GM13977 (cell line): ENCODE measurements around the gene CKAP5.
A peak's percentile ranks its signal among the peaks of the same experiment; 100 is the strongest.

Source experiments
- DNase-seq: peaks from one replicate; pipeline ENCODE4 v3.0.0; 2012; ENCODE audit warnings: low spot score
- CTCF ChIP-seq: IDR thresholded peaks from 2 replicates; pipeline ENCODE4 v1.5.1; 2012; ENCODE audit warnings: mild to moderate bottlenecking, control low read depth; ENCODE audit not compliant: insufficient read depth; ENCODE audit errors: extremely low read depth, missing control alignments
- in situ Hi-C: fragments of 300-500 bp; cut with MboI; formaldehyde crosslinking; loops from one replicate; pipeline ENCODE4 v1.12.0; 2022; ENCODE audit warnings: low sequenced_read_pairs, low pct_unique_long_range_greater_than_20kb, mixed read lengths, inconsistent platforms; ENCODE audit not compliant: unreplicated experiment

CKAP5 gene

DNA sequence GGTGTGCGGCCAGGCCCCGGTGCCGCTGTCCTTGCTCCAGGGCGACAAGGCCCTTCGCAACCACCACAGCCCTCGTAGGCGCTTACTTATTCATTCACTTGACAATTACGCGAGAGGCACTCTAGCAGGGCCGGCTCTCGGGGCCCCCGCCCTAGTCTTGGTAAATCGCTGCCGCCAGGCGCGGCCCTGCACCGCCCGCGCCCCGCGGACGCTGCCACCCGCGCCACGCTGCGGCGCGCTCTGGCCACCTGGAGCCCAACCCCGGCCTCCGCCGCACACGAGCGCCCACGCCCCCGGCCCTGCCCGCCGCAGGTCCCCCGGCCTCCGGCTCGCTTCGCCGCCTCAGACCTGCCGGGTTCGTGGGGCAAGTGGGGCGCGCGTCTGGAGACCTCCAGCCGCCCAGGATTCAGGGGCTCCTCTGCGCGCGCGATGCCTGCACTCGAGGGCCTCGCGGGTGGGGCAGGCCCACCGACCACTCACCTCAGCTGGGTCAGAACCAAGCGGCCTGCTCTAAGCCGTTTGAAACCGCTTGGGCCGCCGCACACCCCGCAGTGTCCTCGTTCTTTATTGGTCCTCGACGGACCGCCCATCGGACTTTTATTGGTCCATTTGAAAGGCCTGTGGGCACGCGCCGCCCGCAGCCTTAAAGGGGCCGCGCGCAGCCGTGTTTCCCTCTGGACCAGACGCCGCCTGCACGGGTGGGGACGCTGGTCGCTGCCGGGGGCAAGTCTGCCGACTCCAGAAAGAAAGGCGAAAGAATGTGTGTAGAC lies at the start of gene CKAP5:
Gene CKAP5 (minus strand): TSS at position 541 of the 770 bp plus-strand sequence. CDS start 25,049 bp downstream, outside the sequence.
- in situ Hi-C loops, result no loop called here
- peak; percentile 97 for DNase-seq
- no peak for TF ChIP-seq CTCF

DNA sequence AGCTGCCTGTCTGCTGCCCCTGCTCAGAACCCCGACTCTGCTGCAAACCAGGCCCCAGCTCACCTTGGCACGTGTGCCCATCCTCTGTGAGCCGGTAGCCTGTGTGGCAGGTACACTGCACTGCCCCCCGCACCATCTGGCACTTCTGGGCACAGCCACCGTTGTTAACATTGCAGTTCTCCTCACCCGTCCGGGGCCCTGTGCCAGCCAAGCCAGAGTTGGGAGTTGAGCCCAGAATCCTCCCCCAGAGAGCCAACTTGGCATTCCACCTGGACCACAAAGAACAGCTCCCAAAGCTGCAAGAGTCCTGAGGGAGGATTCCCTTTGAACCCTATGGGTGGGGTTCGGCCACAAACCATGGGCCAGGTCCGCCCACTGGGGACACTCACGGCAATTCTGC lies 49.7 kb upstream of the CKAP5 start:
- in situ Hi-C loops, result no loop called here
- TF ChIP-seq CTCF, result no peak
- DNase-seq, result no peak

GRCh38 chr11:46894961-46895360 lies 48.9 kb upstream of the CKAP5 start:
- no peak for TF ChIP-seq CTCF
- no peak for DNase-seq
- in situ Hi-C loops, result no loop called here

DNA sequence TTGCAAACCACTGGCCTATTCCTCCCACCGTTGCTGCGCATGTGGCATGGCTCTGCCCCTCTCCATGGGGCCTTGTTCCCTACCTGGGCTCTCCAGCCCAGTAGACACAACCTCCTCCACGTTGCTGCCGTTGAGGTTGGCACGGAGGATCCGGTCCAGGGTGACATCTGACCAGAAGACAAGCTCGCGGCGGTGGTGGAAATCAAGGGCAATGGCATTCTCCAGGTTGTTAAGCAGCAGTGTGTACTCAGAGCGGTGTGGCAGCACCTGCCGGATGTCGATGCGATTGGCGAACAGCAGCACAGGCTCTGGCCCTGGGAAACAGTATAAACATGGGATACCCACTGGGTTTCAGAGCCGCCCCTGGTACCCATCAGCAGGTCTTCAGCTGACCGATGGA lies 48.4 kb upstream of the CKAP5 start:
- no peak for TF ChIP-seq CTCF
- in situ Hi-C loops, result no loop called here
- DNase-seq, result no peak

- no peak for DNase-seq
- in situ Hi-C loops, result no loop called here
- TF ChIP-seq CTCF, result no peak
Measured at GRCh38 chr11:46892838-46893237, 46.8 kb upstream of the CKAP5 start.

GRCh38 chr11:46892109-46892508 lies 46.0 kb upstream of the CKAP5 start:
- no peak for TF ChIP-seq CTCF
- in situ Hi-C loops, result no loop called here
- DNase-seq, result no peak

DNA sequence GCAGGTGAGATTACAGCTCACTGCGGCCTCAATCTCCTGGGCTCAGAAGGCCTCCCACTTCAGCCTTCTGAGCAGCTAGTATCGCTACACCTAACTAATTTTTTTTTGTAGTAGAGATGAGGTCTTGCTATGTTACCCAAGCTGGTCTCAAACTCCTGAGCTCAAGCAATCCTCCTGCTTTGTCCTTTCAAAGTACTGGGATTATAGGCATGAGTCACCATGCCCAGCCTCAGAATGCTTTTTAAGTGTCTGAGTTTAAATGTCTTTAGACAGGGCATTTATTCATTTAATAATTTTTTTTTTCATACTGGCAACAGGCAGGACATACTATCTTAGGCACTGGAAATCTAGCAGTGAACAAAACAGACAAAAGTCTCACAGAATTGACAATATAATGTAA lies 44.6 kb upstream of the CKAP5 start:
- no peak for DNase-seq
- in situ Hi-C loops, result no loop called here
- TF ChIP-seq CTCF, result no peak
